HG03469 (cell line): ENCODE measurements around the gene IQSEC3.

ENCODE experiments used
- ATAC-seq: cut with Tn5 transposase; IDR thresholded peaks from one replicate; pipeline ENCODE4 v1.9.1; 2021; ENCODE audit warnings: mild to moderate bottlenecking, moderate library complexity, moderate number of reproducible peaks; ENCODE audit not compliant: unreplicated experiment

The IQSEC3 gene

DNA sequence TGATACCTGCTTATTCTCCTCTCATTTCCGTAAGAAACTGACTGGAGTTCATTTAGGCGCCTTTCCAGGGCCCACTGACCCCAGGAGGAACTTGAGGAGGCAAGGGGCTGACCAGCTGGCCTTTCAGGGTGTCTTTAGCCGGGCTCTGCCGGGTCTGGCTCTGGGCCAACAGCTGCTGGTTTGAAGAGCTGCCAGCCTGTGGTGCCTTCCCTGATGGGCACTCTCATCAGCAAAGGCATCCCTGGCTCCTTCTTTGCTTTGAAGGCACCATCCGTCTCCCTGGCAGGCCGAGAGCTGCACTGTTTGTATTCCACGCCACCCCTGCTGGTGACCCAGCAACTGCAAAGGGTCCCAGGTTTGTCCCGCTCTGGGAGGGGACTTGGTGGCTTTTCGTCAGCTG is 42.0 kb downstream of the IQSEC3 start:
- ATAC-seq = no peak

GRCh38 chr12:109446-109845 is 42.9 kb downstream of the IQSEC3 start:
- no peak for ATAC-seq

DNA sequence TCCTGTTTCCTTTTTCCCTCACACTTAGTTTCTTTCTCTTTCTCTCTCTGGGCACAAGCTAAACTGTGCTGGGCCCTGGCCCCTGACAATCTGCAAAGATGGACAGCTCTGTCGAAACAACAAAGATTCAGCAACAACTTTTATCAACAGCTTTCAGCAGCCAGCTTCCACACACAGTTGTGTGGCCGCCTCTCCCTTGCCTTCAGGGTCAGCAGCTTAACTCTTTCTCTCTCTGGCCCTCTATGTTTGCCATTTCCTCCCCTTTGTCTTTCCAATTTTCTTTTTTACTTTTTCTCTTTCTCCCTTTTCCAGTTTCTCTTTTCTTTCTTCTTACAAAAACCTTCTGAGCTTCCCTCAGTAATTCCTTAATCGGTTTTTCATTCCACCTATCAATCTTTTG is 43.3 kb downstream of the IQSEC3 start:
- ATAC-seq = no peak

GRCh38 chr12:111699-112493 is 45.3 kb downstream of the IQSEC3 start:
- no peak for ATAC-seq

- ATAC-seq = no peak
These were observed 46.8 kb downstream of the IQSEC3 start for GRCh38 chr12:113347-113746.

DNA sequence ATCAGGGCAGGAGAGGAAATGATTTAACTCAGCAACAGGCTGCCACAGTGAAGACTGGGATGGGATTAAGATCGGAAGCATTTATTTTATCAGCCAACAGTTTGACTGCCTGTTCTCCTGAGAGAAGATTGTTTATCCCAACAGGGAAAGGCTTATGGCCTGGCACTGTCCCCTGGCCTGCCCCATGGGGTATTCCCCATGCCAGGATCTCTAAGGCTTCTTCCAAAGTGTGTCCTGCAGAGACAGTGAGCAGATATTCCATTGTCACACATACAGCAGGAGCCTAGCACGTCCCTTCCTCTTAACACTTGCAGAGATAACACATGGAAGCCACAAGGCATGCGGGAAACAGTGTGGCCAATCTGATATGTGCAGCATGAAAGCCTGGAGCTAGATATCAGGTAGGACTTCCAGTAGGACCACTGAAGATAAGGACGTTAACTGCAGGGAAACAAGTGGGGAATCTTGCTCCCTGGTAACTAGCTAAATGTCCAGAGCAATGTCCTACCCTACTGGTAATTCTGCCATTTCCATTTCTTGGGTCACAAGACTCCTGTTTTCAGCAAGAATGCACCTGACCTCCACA is 48.2 kb downstream of the IQSEC3 start:
- ATAC-seq = no peak

GRCh38 chr12:115518-115917 is 49.0 kb downstream of the IQSEC3 start:
- ATAC-seq = no peak

GRCh38 chr12:115960-116915 is 49.7 kb downstream of the IQSEC3 start:
- no peak for ATAC-seq

DNA sequence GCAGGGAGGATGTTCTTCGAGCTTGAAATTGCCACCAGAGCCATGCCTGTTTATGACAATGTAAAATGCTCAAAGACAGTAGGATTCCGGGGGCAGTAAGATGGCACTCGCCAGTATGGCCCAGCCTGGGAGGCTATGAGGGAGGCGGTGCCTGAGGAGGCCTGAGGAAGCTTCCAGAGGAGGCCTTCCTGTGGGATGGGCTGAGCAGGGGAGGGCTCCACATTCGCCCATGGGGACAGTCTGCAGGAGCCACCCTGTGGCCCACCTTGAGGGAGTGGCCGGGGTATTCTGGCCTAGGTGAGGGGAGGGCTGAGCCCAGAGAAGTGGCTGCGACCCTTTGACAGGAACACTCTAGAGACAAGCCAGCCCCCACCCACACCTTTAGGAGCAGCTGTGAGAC is 50.7 kb downstream of the IQSEC3 start:
- ATAC-seq = no peak

- no peak for ATAC-seq
These were observed 51.3 kb downstream of the IQSEC3 start for GRCh38 chr12:117816-118345.

GRCh38 chr12:118591-118990 is 52.0 kb downstream of the IQSEC3 start:
- no peak for ATAC-seq

GRCh38 chr12:120951-121350 is 54.4 kb downstream of the IQSEC3 start:
- no peak for ATAC-seq

- ATAC-seq = no peak
These were observed 55.1 kb downstream of the IQSEC3 start for GRCh38 chr12:121647-122046.

- ATAC-seq = no peak
These were observed 58.5 kb downstream of the IQSEC3 start for GRCh38 chr12:125075-125474.

- ATAC-seq = no peak
These were observed 59.0 kb downstream of the IQSEC3 start for GRCh38 chr12:125566-125965.

DNA sequence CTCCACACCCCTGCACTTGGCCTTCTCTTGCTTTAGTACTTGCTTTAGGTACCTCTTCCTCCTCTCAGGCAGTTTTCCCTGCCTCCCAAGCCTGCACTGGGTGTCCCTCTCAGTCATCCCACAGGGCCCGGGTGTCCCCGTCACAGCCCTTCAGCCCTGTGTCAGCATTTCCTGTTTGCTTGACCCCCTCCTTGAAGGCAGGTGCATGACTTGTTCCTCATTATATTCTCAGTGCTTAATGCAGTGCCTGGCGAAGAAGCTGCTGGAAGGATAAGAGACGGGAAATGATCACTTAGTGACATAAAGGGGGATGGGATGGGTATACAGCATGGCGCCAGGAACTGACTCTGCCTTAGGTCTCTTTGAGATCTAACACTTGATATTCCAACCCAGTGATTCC is 61.5 kb downstream of the IQSEC3 start:
- no peak for ATAC-seq

DNA sequence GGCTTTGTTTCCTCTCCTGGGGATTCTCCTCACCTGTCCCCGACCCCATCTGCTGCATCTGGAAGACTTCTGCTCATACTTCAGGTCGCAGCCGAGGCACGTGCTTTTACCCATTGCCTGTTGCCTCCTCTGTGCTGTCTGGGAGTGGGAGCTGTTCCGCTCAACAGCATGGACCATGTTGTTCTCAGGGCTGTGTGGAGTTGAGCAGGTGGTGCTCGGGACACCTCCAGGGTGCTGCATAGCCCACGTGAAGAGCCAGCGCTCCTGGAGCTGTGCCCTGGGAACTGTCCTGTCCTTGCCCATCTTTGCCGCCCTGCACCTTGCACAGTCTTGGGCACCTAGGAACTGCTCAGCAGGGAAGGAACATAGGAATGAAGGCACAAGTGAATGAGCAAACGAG is 62.4 kb downstream of the IQSEC3 start:
- no peak for ATAC-seq

DNA sequence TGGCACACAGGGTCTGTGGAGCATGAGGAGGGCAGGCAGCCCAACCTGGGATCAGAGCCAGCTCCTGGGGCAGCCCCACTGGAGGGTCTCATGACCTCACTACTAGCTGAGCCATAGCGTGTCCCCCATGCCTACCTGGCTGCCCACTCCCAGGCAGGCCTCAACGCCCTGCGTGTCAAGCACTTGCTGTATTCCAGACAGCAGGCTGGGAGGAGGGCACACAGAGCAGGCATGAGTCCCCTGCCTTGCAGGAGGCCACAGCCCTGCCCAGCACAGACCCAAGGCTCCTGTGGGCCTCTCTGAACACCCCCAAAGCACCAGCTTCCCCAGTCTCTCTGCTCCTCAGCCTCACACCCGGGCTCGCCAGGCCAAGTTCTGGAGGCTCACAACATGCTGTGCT is 64.0 kb downstream of the IQSEC3 start:
- no peak for ATAC-seq

DNA sequence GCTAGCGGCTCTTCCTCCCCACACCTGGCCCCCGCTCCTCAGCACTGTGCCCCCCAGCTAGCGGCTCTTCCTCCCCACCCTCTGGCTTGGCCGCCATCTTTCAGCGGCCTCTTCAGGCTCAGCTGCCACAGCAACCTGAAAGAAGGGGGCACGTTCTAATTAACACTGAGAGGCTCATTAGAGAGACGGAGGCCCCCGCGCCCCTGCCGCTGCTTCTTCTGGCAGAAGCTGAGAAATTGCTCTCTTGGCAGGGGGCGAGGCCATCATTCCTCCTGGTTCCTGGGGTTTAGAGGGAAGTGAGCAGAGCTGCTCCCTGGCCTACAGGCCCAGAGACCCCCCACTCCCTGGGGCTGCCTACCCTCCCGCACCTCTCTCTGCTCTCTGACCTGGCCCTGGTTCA is 64.4 kb downstream of the IQSEC3 start:
- ATAC-seq = no peak

DNA sequence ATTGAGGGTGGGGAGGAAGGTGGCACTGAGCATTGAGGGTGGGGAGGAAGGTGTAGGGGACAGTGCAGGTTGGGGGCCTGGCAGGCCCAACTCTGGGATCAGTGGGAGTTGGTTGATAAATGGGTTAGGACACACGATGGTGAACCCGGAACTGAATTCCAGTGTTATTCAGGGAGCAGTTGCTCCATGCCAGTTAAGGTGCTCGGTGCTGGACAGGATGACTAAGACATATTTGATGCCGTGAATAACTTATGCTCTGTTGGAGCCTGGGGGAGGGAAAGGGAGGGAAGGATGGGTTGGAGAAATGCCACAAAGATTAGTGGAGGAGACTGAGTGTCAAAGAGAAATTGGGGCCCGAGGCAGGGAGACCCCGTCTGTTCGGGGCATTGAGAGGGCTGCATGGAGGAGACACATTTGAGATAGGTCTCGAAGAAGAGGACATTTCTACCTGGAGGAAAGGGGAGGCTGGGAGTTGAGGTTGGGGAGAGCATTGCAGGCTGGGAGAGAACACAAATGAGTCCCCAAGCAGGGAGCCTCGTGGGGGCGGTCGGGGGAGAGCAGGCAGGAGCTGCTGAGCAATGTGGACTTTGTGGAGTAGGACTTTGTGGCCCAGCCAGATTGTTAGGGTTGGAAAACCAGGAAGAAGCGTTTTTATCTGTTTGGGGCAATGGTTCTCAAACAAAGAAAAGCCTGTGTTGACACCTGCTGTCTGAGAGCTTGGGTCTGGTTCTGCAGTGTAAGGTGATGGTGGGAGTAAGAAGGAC is 65.3 kb downstream of the IQSEC3 start:
- no peak for ATAC-seq
